Aorta (tissue), 5 donors: ENCODE measurements around the gene PIK3C3. TPM values are rescaled to one million over a fixed set of nuclear protein-coding genes. Genes with fewer than 3 reads are reported as not detected.

Experiments used
- ATAC-seq: fragments of 200-7000 bp; cut with Tn5 transposase; one replicate; pipeline ENCODE4 v1.9.1; 2022; ENCODE audit warnings: moderate library complexity; ENCODE audit not compliant: low FRiP score
- DNase-seq, 2 donors: peaks; one replicate each; pipeline ENCODE4 v3.0.0-alpha.2; 2020
- H3K27ac ChIP-seq, 2 donors: one replicate each; pipeline ENCODE4 v1.5.1; 2013; ENCODE audit warnings: low read length in 2 of 2, mild to moderate bottlenecking in 2 of 2, moderate library complexity in 2 of 2, control low read depth in 1 of 2, inconsistent platforms in 1 of 2, low read depth in 1 of 2
- H3K27me3 ChIP-seq, 2 donors: one replicate each; pipeline ENCODE4 v1.6.1; 2013; ENCODE audit warnings: control low read depth in 1 of 2, low read length in 1 of 2, mild to moderate bottlenecking in 1 of 2, moderate library complexity in 1 of 2; ENCODE audit not compliant: insufficient read depth in 2 of 2, control insufficient read depth in 1 of 2
- H3K36me3 ChIP-seq, 2 donors: one replicate each; pipeline ENCODE4 v1.6.1; 2013; ENCODE audit warnings: control low read depth in 1 of 2, low read length in 1 of 2, mild to moderate bottlenecking in 1 of 2; ENCODE audit not compliant: insufficient read depth in 2 of 2, control insufficient read depth in 1 of 2
- H3K4me1 ChIP-seq, 2 donors: one replicate each; pipeline ENCODE4 v1.6.1; 2013; ENCODE audit warnings: low read length in 2 of 2, control low read depth in 1 of 2, mild to moderate bottlenecking in 1 of 2, moderate library complexity in 1 of 2; ENCODE audit not compliant: insufficient read depth in 2 of 2, control insufficient read depth in 1 of 2
- H3K4me3 ChIP-seq, 2 donors: one replicate each; pipeline ENCODE4 v1.5.1; 2013; ENCODE audit warnings: low read length in 2 of 2, control low read depth in 1 of 2, mild to moderate bottlenecking in 1 of 2
- H3K9me3 ChIP-seq: one replicate; pipeline ENCODE4 v1.6.1; 2013; ENCODE audit warnings: mild to moderate bottlenecking, low read length; ENCODE audit not compliant: control insufficient read depth
- WGBS, 2 donors: extraction: QIAGEN DNeasy Blood & Tissue Kit; methylation state at CpG; one replicate each; pipeline ENCODE4 v1.1.7; 2013; 5-methylcytosine and 5-hydroxymethylcytosine counted together
- intact Hi-C, 2 donors: fragments of 100-400 bp; cut with DNase I; formaldehyde crosslinking; loops; one replicate each; pipeline versions ENCODE4 v1.14.2 to v1.15.0; 2022
- polyA plus RNA-seq, 2 donors: library from polyadenylated mRNA; stranded (reverse); fragments of 200-250 nt; gene quantifications; one replicate each; pipeline ENCODE4 v1.2.3, GENCODE V29; 2013
- total RNA-seq, 2 donors: library from RNA; stranded (reverse); fragmentation: NEBNext Ultra II Directional; extraction: Animal tissue kit (Norgen Biotek cat#: 25700); gene quantifications; one replicate each; pipeline ENCODE4 v1.2.1, GENCODE V29; 2021
- donor health status: healthy with polysubstance abuse.
- donor health status: Bipolar disorder and iron deficiency.
- donor health status: DM: no; HTN: no; CAD: no.
- donor health status: DM: no; HTN: no; CAD: no.
- donor health status: DM: yes; HTN: yes; CAD: no.

The PIK3C3 gene
- total and polyA plus RNA-seq, 4 donors, result 20.0 to 63.9 (median 49.5) TPM

DNA sequence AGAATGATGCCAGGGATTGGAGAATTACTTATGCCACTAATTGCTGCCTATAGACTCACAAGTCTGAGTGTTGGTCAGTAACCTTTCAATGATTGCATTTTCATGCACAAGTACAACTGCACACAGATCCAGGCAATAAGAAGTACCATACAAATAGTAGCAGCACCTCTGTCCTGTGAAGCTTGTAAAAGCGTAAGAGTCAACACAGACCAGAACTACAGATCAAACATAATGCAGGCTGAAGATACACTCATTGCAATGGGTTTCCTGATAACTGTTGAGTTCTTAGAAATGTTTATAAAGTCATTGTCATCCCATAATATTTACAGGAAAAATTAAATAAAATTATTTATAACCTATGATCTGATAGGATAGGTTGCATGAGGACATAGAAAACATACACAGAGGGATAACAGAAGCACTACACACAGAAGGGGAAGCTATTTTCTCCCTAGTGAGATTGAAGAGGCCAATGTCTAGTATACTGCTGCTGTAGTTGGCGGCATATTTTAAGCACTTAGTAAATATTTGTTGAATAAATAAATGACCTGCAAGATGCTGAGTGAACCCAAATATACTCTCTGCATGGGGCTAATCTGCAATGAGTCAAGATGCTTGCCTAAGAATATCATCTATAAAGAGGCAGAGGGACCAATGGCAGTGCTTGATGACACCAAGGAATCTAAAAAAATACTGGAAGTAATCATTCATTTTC lies 5.7 kb upstream of the PIK3C3 start:
- no peak overlapping the region for H3K4me3 ChIP-seq
- no peaks in the 10 kb centered on the region for H3K9me3 ChIP-seq
- 87 to 91% methylated on average over 2 of the region's 2 CpGs for WGBS, 2 donors
- H3K4me1 ChIP-seq, result no peaks in the 10 kb centered on the region
- H3K27ac ChIP-seq, result no peak overlapping the region
- no peaks in the 10 kb centered on the region for H3K36me3 ChIP-seq
- no peak for DNase-seq
- intact Hi-C loops, result no loop called here
- ATAC-seq, result no peak
- no peaks in the 10 kb centered on the region for H3K27me3 ChIP-seq

DNA sequence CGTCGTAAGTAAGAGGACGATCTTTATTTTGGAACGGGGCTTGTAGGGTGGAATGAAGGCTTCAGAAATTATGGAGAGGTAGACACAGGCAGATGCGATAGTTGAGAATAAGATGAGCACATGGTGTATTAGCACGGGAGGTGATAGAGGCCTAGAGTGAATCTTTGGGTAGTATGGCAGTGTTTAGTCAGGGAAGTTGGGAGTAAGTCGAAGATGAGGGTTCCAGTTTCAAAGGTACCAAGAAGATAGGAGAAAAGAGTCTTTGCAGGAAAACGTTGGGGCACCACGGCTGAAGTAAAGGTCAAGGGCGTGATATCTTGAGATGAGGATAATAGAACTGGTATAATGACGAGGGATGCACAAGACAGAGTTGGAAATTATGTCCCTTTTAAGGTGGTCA lies 654 bp downstream of the PIK3C3 start:
- DNase-seq (no peak), ATAC-seq (no peak)
- 8 to 10% methylated on average over 11 of the region's 11 CpGs for WGBS, 2 donors
- Histone ChIP-seq H3K4me3 (peak overlapping the region; percentile 30 to 97), H3K27ac (peak overlapping the region in 1 of 2 donors; percentile 8), H3K36me3 (no peaks in the 10 kb centered on the region), H3K27me3 (no peaks in the 10 kb centered on the region), H3K9me3 (no peaks in the 10 kb centered on the region), H3K4me1 (no peaks in the 10 kb centered on the region)
- intact Hi-C loops, result no loop called here

DNA sequence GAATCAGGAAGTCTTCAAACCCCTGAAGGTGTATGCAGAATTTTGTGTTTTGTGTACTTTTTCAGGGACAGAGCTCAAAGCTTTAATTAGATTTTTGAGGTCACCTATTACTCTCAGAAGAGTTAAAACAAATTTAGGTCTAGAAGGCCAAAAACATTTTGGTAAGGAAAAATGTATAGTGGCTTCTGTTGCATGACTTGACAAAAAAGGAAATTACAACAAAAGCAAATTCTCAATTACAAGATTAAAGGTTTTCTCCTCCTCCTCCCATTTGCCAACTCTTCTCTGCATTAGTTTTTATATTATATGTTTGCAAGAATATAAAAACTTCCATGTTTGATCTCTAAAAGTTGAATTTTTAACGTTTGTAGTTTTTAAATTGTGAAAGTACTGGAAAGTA lies 4.0 kb downstream of the PIK3C3 start:
- ATAC-seq (no peak), DNase-seq (no peak)
- intact Hi-C loops, result no loop called here
- Histone ChIP-seq H3K27ac (no peak overlapping the region), H3K4me3 (no peak overlapping the region), H3K4me1 (no peaks in the 10 kb centered on the region), H3K27me3 (no peaks in the 10 kb centered on the region), H3K36me3 (peaks cover 0 to 1% of the 10 kb centered on the region in 2 donors), H3K9me3 (no peaks in the 10 kb centered on the region)
- 89 to 92% methylated on average over 1 of the region's 1 CpG for WGBS, 2 donors

DNA sequence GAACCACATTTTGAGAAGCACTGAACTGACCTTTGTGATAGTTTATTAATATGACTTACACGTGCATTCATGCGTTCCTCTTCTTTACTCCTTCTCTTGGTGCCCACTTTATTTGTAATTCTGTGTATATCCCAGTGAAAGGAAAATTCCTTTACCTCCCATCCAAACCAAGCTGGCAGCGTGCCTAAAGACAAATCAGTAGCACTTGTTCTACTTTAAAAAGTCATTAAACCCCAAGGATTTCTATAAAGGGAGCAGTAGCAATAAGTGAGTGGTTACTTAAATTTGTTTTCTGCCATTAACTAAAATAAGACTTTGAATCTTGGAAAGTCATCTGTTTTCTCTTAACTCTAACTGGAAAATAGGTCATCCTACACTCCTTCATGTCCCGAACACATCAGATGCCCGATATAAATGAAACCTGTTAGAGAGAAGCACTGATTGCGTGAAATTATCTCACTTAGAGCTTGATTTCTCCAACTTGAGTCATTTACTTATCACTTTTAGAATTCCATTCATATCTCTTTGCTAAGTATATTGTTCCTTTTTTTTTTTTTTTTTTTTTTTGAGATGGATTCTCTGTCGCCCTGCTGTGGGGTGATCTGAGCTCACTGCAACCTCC lies 10.7 kb downstream of the PIK3C3 start:
- Histone ChIP-seq H3K27me3 (no peaks in the 10 kb centered on the region), H3K36me3 (peaks cover 3 to 10% of the 10 kb centered on the region in 2 donors), H3K9me3 (no peaks in the 10 kb centered on the region), H3K4me3 (no peak overlapping the region), H3K4me1 (no peaks in the 10 kb centered on the region), H3K27ac (no peak overlapping the region)
- 85 to 91% methylated on average over 7 of the region's 7 CpGs for WGBS, 2 donors
- ATAC-seq (no peak), DNase-seq (no peak)
- intact Hi-C loops, result no loop called here

DNA sequence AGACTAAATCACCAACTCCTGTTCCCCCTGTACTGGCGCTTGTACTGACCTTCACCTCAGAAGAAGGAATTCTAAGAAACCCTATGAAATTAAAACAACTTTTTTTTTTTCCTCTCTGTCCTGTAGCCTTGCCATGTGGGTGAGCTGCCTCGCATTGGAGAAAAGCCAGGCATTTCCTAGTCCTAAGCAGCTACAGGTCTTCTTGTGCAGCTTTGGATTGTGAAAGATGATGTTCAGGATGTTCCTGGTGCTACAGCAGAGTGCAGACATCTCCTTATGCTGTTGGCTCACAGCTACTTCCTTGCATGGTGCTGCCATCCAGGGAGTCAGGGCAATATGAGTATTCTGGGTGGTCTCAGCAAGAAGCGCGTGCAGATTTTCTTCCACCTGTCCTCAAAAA lies 11.9 kb downstream of the PIK3C3 start:
- WGBS, 2 donors, result 86% methylated on average over 4 of the region's 4 CpGs
- DNase-seq (no peak), ATAC-seq (no peak)
- H3K27ac ChIP-seq, result no peak overlapping the region
- no peak overlapping the region for H3K4me3 ChIP-seq
- peaks cover 3 to 10% of the 10 kb centered on the region in 2 donors for H3K36me3 ChIP-seq
- H3K4me1 ChIP-seq, result no peaks in the 10 kb centered on the region
- no peaks in the 10 kb centered on the region for H3K27me3 ChIP-seq
- H3K9me3 ChIP-seq, result no peaks in the 10 kb centered on the region
- intact Hi-C loops, result no loop called here

DNA sequence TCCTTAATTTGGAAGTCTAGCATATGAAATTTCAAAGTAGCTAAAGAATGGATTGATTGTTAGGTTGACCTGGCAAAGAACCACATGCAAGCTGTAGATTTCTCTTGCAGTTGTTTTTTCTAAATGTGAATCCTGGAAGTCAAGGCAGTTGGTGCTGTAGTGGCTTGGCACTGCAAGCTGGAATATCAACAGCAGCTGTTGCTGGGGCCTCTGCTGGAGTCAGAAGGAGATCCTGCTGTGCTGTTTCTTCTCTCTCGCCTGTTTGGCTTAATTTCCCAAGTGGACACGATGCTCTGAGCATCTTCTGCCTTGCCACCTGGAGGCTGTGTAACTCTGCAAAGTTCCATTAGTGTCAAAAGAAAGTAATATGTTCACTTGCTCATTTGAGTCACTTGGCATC lies 12.6 kb downstream of the PIK3C3 start:
- no peak for ATAC-seq
- DNase-seq, result no peak
- H3K27ac ChIP-seq, result no peak overlapping the region
- WGBS, 2 donors, result 87 to 90% methylated on average over 2 of the region's 2 CpGs
- H3K4me3 ChIP-seq, result no peak overlapping the region
- no peaks in the 10 kb centered on the region for H3K9me3 ChIP-seq
- peaks cover 3 to 9% of the 10 kb centered on the region in 2 donors for H3K36me3 ChIP-seq
- H3K4me1 ChIP-seq, result no peaks in the 10 kb centered on the region
- H3K27me3 ChIP-seq, result no peaks in the 10 kb centered on the region
- intact Hi-C loops, result no loop called here

DNA sequence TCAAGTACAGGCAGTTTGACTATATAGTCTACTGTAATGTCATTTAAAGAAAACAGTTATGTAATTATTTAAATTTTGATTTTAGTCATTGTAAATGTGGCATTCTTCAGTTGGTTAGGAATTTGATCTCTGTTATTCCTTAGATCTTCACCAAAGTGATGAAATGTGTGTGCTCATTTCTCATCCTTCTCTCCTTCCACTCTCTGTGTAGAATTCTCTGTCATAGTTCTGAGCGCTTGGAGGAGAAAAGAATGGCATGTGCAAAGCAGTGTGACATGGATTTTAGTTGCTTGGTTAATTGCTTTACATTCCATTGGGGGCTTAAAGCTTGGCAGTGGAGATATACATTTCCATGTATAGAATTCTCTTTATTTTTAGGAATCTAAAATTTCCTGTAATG lies 14.8 kb downstream of the PIK3C3 start:
- peaks cover 3 to 9% of the 10 kb centered on the region in 2 donors for H3K36me3 ChIP-seq
- 88 to 92% methylated on average over 1 of the region's 1 CpG for WGBS, 2 donors
- no peaks in the 10 kb centered on the region for H3K9me3 ChIP-seq
- intact Hi-C loops, result no loop called here
- H3K27ac ChIP-seq, result no peak overlapping the region
- H3K4me3 ChIP-seq, result no peak overlapping the region
- DNase-seq (no peak), ATAC-seq (no peak)
- no peaks in the 10 kb centered on the region for H3K27me3 ChIP-seq
- no peaks in the 10 kb centered on the region for H3K4me1 ChIP-seq

DNA sequence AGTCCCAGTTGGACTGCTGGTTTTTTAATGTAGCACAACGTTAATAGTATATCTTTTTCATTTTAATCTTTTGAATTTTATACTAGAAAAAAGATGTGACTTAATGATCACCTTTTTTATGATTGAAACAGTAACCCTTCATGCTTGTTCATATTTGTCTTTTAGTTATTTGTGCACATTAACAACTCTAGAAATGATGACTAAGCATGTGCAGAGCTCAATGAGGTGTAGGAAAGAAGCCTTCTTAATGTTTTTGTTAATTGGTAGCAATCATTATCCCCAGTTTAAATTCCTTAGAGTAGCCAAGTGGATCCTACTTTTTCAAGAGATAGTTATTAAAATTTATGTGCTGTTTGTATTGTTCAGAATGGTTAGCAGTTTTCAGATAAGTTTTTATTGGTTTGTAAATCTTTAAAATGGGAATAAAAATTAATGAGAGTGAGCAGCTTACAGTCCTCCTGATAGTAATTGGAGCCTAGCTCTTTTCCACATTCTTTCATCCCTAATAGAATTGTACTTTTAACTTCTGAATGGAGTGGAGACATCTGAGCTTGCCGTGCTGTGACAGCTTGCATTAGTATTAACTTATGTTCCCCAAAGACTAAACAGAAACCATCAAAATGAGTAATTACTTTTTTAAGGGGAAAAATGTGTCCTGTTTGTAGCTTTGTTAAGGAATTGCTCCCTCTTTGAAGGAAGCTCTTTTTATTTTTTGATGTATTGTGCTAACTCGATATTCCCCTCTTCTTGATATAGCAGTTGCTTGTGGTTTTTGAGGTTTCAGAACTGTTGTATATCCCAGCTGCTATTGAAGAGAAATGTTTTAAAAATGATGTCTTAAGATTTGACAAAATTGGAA lies 17.3 kb downstream of the PIK3C3 start:
- intact Hi-C loops, result no loop called here
- ATAC-seq (no peak), DNase-seq (no peak)
- Histone ChIP-seq H3K9me3 (no peaks in the 10 kb centered on the region), H3K27ac (no peak overlapping the region), H3K36me3 (peaks cover 0 to 6% of the 10 kb centered on the region in 2 donors), H3K4me3 (no peak overlapping the region), H3K4me1 (no peaks in the 10 kb centered on the region), H3K27me3 (no peaks in the 10 kb centered on the region)
- 56 to 59% methylated on average over 3 of the region's 3 CpGs for WGBS, 2 donors
